SK-N-SH treated with all-trans-retinoic acid at 6 μM for 48 hours (cell line): Measurements from ENCODE around the gene NALCN.

Source experiments
- ARNTL ChIP-seq: fragments of 450-650 bp; formaldehyde crosslinking; IDR thresholded peaks from 2 replicates; pipeline ENCODE4 v1.5.0; 2020; ENCODE audit warnings: low read depth, mild to moderate bottlenecking, moderate library complexity, borderline replicate concordance
- BACH2 ChIP-seq: fragments of 250-450 bp; sonication (Bioruptor Pico); IDR thresholded peaks from 2 replicates; pipeline ENCODE4 v1.9.0; 2021; ENCODE audit warnings: mild to moderate bottlenecking, borderline replicate concordance
- ZFP30 ChIP-seq: fragments of 450-650 bp; formaldehyde crosslinking; IDR thresholded peaks from 2 replicates; pipeline ENCODE4 v1.5.0; 2022; ENCODE audit warnings: mild to moderate bottlenecking, moderate library complexity
- ZNF8 ChIP-seq: fragments of 450-650 bp; formaldehyde crosslinking; IDR thresholded peaks from 2 replicates; pipeline ENCODE4 v1.5.0; 2020; ENCODE audit warnings: mild to moderate bottlenecking, moderate library complexity

DNA sequence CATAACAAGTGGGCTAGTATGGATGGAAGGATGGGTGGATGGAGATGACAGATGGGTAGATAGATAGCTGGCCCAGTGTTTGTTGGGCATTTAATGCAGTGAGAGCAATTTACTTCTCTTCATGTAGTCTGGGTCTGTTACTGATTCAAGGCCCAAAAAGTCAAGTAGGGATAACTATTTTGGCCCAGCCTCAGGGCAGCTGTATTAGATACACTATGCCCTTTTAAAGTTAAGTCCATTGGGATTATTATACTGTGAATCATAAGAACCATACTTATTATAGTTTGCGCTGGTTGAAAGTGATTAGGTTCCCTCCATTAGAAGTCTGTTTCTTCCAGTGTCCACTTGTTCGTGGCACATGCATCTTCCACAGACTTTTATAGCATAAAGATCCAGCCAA lies 40.9 kb upstream of the NALCN start:
- TF ChIP-seq ZFP30, result no peak
- TF ChIP-seq ARNTL (CRISPR knock-in tag), result no peak
- TF ChIP-seq BACH2, result no peak
- TF ChIP-seq ZNF8, result no peak
